Neural crest cell (in vitro differentiated cells): ENCODE results near the gene CEP128. TPM values are rescaled to one million over a fixed set of nuclear protein-coding genes. Genes with fewer than 3 reads are reported as not detected.

ENCODE experiments used
- DNase-seq: peaks from one replicate; pipeline ENCODE4 v3.0.0; 2021; ENCODE audit warnings: low read depth, mixed read lengths, low spot score
- H3K27ac Mint-ChIP-seq: one replicate; pipeline ENCODE4 v1.8.0; 2021; ENCODE audit warnings: mild to moderate bottlenecking, mixed read lengths; ENCODE audit not compliant: unreplicated experiment
- H3K27me3 Mint-ChIP-seq: 2 replicates; pipeline ENCODE4 v1.8.0; 2021; ENCODE audit warnings: low read depth, mild to moderate bottlenecking, mixed read lengths
- H3K36me3 Mint-ChIP-seq: 2 replicates; pipeline ENCODE4 v1.8.0; 2021; ENCODE audit warnings: low read depth, mild to moderate bottlenecking, mixed read lengths
- H3K4me1 Mint-ChIP-seq: 2 replicates; pipeline ENCODE4 v1.8.0; 2021; ENCODE audit warnings: mixed read lengths
- H3K4me3 Mint-ChIP-seq: one replicate; pipeline ENCODE4 v1.8.0; 2021; ENCODE audit warnings: mild to moderate bottlenecking, mixed read lengths
- H3K9me3 Mint-ChIP-seq: 2 replicates; pipeline ENCODE4 v1.8.0; 2021; ENCODE audit warnings: mixed read lengths
- CTCF ChIP-seq: fragments of 200-600 bp; sonication (generic); conservative IDR thresholded peaks from 2 replicates; pipeline ENCODE4 v1.5.0; 2021; ENCODE audit warnings: antibody characterized with exemption, mild to moderate bottlenecking
- total RNA-seq: library from RNA; stranded (reverse); gene quantifications from 2 replicates; pipeline ENCODE4 v1.2.1, GENCODE V29; 2021

Gene CEP128
- total RNA-seq, 1 donor from 2014 or later, result 25.8 TPM

GRCh38 chr14:80605536-80605935 lies 336.0 kb downstream of the CEP128 start:
- H3K4me3 Mint-ChIP-seq, result no peak overlapping the region
- H3K27ac Mint-ChIP-seq, result no peak overlapping the region
- H3K9me3 Mint-ChIP-seq, result peaks cover 3% of the 10 kb centered on the region
- no peaks in the 10 kb centered on the region for H3K27me3 Mint-ChIP-seq
- no peak for DNase-seq
- no peak for TF ChIP-seq CTCF
- no peaks in the 10 kb centered on the region for H3K36me3 Mint-ChIP-seq
- peaks cover 31% of the 10 kb centered on the region for H3K4me1 Mint-ChIP-seq

- Mint-ChIP-seq H3K27ac (no peak overlapping the region), H3K4me3 (no peak overlapping the region)
Observed at GRCh38 chr14:80602946-80603345, 338.6 kb downstream of the CEP128 start.

GRCh38 chr14:80587096-80587724 lies 354.3 kb downstream of the CEP128 start:
- Mint-ChIP-seq H3K4me1 (no peaks in the 10 kb centered on the region), H3K36me3 (peaks cover 15% of the 10 kb centered on the region), H3K27ac (no peak overlapping the region), H3K9me3 (peaks cover 12% of the 10 kb centered on the region), H3K4me3 (no peak overlapping the region), H3K27me3 (no peaks in the 10 kb centered on the region)
- no peak for DNase-seq
- TF ChIP-seq CTCF, result peak; percentile 68

More at GRCh38 chr14:80602946-80603345, 338.6 kb downstream of the CEP128 start:
- Mint-ChIP-seq H3K4me1 (peaks cover 25% of the 10 kb centered on the region), H3K27me3 (no peaks in the 10 kb centered on the region), H3K36me3 (peaks cover 3% of the 10 kb centered on the region), H3K9me3 (peaks cover 6% of the 10 kb centered on the region)
- DNase-seq, result peak; percentile 1
- no peak for TF ChIP-seq CTCF

GRCh38 chr14:80586131-80586530 lies 355.4 kb downstream of the CEP128 start:
- TF ChIP-seq CTCF, result no peak
- Mint-ChIP-seq H3K27ac (no peak overlapping the region), H3K9me3 (peaks cover 5% of the 10 kb centered on the region), H3K27me3 (no peaks in the 10 kb centered on the region), H3K4me3 (no peak overlapping the region), H3K4me1 (no peaks in the 10 kb centered on the region), H3K36me3 (peaks cover 10% of the 10 kb centered on the region)
- DNase-seq, result no peak

- no peak for DNase-seq
- Mint-ChIP-seq H3K27ac (no peak overlapping the region), H3K4me1 (no peaks in the 10 kb centered on the region), H3K4me3 (no peak overlapping the region), H3K9me3 (no peaks in the 10 kb centered on the region), H3K36me3 (peaks cover 5% of the 10 kb centered on the region), H3K27me3 (no peaks in the 10 kb centered on the region)
- TF ChIP-seq CTCF, result no peak
Observed at GRCh38 chr14:80585506-80585835, 356.1 kb downstream of the CEP128 start.
